DND-41 (cell line): ENCODE results near the gene LRRC37B.
"Not testable (repeated sequence)": the region's sequence is repeated elsewhere in the genome, so short reads cannot be mapped to it uniquely, and the experiment has no call there.

ENCODE experiments used
- ATAC-seq: fragments of 200-7000 bp; cut with Tn5 transposase; 3 replicates; pipeline ENCODE4 v1.9.1; 2021; ENCODE audit warnings: low read depth; ENCODE audit not compliant: insufficient read depth
- DNase-seq: peaks from one replicate; pipeline ENCODE4 v3.0.0-alpha.2; 2020
- H2AFZ ChIP-seq: 2 replicates; pipeline ENCODE4 v1.6.0; 2012; ENCODE audit warnings: low read depth, low read length
- H3K27ac ChIP-seq: 2 replicates; pipeline ENCODE4 v1.5.1; 2012; ENCODE audit warnings: low read length, inconsistent platforms
- H3K27me3 ChIP-seq: fragments of 200-600 bp; sonication (generic); 2 replicates; pipeline ENCODE4 v1.6.0; 2012; ENCODE audit warnings: low read length, mild to moderate bottlenecking, inconsistent platforms; ENCODE audit not compliant: insufficient read depth, poor library complexity
- H3K36me3 ChIP-seq: 2 replicates; pipeline ENCODE4 v1.5.1; 2012; ENCODE audit warnings: low read length, inconsistent platforms; ENCODE audit not compliant: insufficient read depth
- H3K4me1 ChIP-seq: 2 replicates; pipeline ENCODE4 v1.5.1; 2012; ENCODE audit warnings: mild to moderate bottlenecking, low read length; ENCODE audit not compliant: insufficient read depth
- H3K4me2 ChIP-seq: 2 replicates; pipeline ENCODE4 v1.6.0; 2012; ENCODE audit warnings: mild to moderate bottlenecking, moderate library complexity, low read length, inconsistent platforms; ENCODE audit not compliant: insufficient read depth
- H3K4me3 ChIP-seq, 2 experiments: fragments of 200-600 bp in 1 of 2; shearing (Covaris generic) in 1 of 2; 2 replicates each; pipeline ENCODE4 v1.5.1; 2012 to 2016; ENCODE audit warnings: inconsistent platforms in 2 of 2, low read length in 2 of 2, mild to moderate bottlenecking in 2 of 2, low read depth in 1 of 2, moderate library complexity in 1 of 2
- H3K79me2 ChIP-seq: 2 replicates; pipeline ENCODE4 v1.6.0; 2012; ENCODE audit warnings: low read length, inconsistent platforms; ENCODE audit not compliant: insufficient read depth
- H3K9ac ChIP-seq: 2 replicates; pipeline ENCODE4 v1.6.0; 2012; ENCODE audit warnings: low read depth, mild to moderate bottlenecking, inconsistent platforms, low read length, moderate library complexity
- H3K9me3 ChIP-seq: 2 replicates; pipeline ENCODE4 v1.5.1; 2012; ENCODE audit warnings: low read length, moderate library complexity, mild to moderate bottlenecking, inconsistent platforms; ENCODE audit not compliant: insufficient read depth, severe bottlenecking
- H4K20me1 ChIP-seq: 2 replicates; pipeline ENCODE4 v1.6.0; 2012; ENCODE audit warnings: low read length; ENCODE audit not compliant: insufficient read depth
- CTCF ChIP-seq: IDR thresholded peaks from 2 replicates; pipeline ENCODE4 v1.5.1; 2012; ENCODE audit warnings: borderline replicate concordance, low read length, moderate library complexity, mild to moderate bottlenecking; ENCODE audit not compliant: poor library complexity, severe bottlenecking; ENCODE audit errors: extremely low read depth
- EZH2 ChIP-seq: IDR thresholded peaks from 3 replicates; pipeline ENCODE4 v1.6.1; 2012; ENCODE audit warnings: borderline replicate concordance, low read depth, mild to moderate bottlenecking, moderate library complexity, low read length, inconsistent platforms; ENCODE audit not compliant: severe bottlenecking

The LRRC37B gene

GRCh38 chr17:32092062-32092461 lies 84.9 kb downstream of the LRRC37B start:
- not testable (repeated sequence) for H3K4me3 ChIP-seq, H3K4me2 ChIP-seq, H4K20me1 ChIP-seq, H3K27ac ChIP-seq, H3K36me3 ChIP-seq, H3K9ac ChIP-seq, H3K9me3 ChIP-seq, H2AFZ ChIP-seq, DNase-seq, H3K79me2 ChIP-seq, H3K27me3 ChIP-seq, ATAC-seq, H3K4me1 ChIP-seq

GRCh38 chr17:32099686-32100085 lies 92.5 kb downstream of the LRRC37B start:
- no peaks in the 10 kb centered on the region for H3K9me3 ChIP-seq
- H3K4me3 ChIP-seq = no peak overlapping the region
- no peaks in the 10 kb centered on the region for H3K4me1 ChIP-seq
- TF ChIP-seq CTCF (no peak), EZH2 (no peak)
- no peaks in the 10 kb centered on the region for H3K36me3 ChIP-seq
- DNase-seq (no peak), ATAC-seq (no peak)
- H4K20me1 ChIP-seq = no peaks in the 10 kb centered on the region
- no peaks in the 10 kb centered on the region for H3K79me2 ChIP-seq
- no peak overlapping the region for H3K27ac ChIP-seq
- no peak overlapping the region for H2AFZ ChIP-seq
- no peak overlapping the region for H3K9ac ChIP-seq
- H3K4me2 ChIP-seq = no peak overlapping the region
- H3K27me3 ChIP-seq = no peaks in the 10 kb centered on the region

GRCh38 chr17:32100323-32100722 lies 93.1 kb downstream of the LRRC37B start:
- not testable (repeated sequence) for H3K9me3 ChIP-seq, H3K4me3 ChIP-seq, DNase-seq, H3K36me3 ChIP-seq, H4K20me1 ChIP-seq, H3K79me2 ChIP-seq, H3K9ac ChIP-seq, H3K27me3 ChIP-seq, H3K4me1 ChIP-seq, ATAC-seq, H3K27ac ChIP-seq, H3K4me2 ChIP-seq, H2AFZ ChIP-seq

GRCh38 chr17:32100971-32101631 lies 93.9 kb downstream of the LRRC37B start:
- no peak overlapping the region for H3K9ac ChIP-seq
- no peaks in the 10 kb centered on the region for H3K79me2 ChIP-seq
- no peaks in the 10 kb centered on the region for H3K9me3 ChIP-seq
- no peaks in the 10 kb centered on the region for H3K36me3 ChIP-seq
- H2AFZ ChIP-seq = no peak overlapping the region; the same call in 1 of the 2 replicates
- H3K4me1 ChIP-seq = no peaks in the 10 kb centered on the region
- no peak overlapping the region for H3K4me3 ChIP-seq
- ATAC-seq = no peak
- no peaks in the 10 kb centered on the region for H4K20me1 ChIP-seq
- H3K27ac ChIP-seq = no peak overlapping the region
- DNase-seq = no peak
- H3K27me3 ChIP-seq = no peaks in the 10 kb centered on the region
- no peak for TF ChIP-seq EZH2
- TF ChIP-seq CTCF = no peak
- no peak overlapping the region for H3K4me2 ChIP-seq
